Endothelial cell (in vitro differentiated cells): ENCODE data around the gene NXF2. TPM values are rescaled to one million over a fixed set of nuclear protein-coding genes. Genes with fewer than 3 reads are reported as not detected.

Experiments used
- DNase-seq: peaks from one replicate; pipeline ENCODE4 v3.0.0; 2021; ENCODE audit warnings: low spot score
- H3K27ac Mint-ChIP-seq: one replicate; pipeline ENCODE4 v1.8.0; 2021; ENCODE audit warnings: mixed read lengths, inconsistent platforms; ENCODE audit not compliant: unreplicated experiment
- H3K27me3 Mint-ChIP-seq: one replicate; pipeline ENCODE4 v1.8.0; 2021; ENCODE audit warnings: mild to moderate bottlenecking, moderate library complexity, mixed read lengths, inconsistent platforms; ENCODE audit not compliant: unreplicated experiment
- H3K36me3 Mint-ChIP-seq: one replicate; pipeline ENCODE4 v1.8.0; 2021; ENCODE audit warnings: mild to moderate bottlenecking, low read depth, mixed read lengths, inconsistent platforms; ENCODE audit not compliant: unreplicated experiment
- H3K4me1 Mint-ChIP-seq: one replicate; pipeline ENCODE4 v1.8.0; 2021; ENCODE audit warnings: mild to moderate bottlenecking, mixed read lengths, inconsistent platforms; ENCODE audit not compliant: unreplicated experiment
- H3K4me3 Mint-ChIP-seq: one replicate; pipeline ENCODE4 v1.8.0; 2021; ENCODE audit warnings: mild to moderate bottlenecking, mixed read lengths, inconsistent platforms; ENCODE audit not compliant: unreplicated experiment
- H3K9me3 Mint-ChIP-seq: one replicate; pipeline ENCODE4 v1.8.0; 2021; ENCODE audit warnings: mixed read lengths, inconsistent platforms; ENCODE audit not compliant: unreplicated experiment
- total RNA-seq: library from RNA; stranded (reverse); fragmentation: NEBNext Ultra II Directional; extraction: Animal tissue kit (Norgen Biotek cat#: 25700); gene quantifications from one replicate; pipeline ENCODE4 v1.2.1, GENCODE V29; 2021; ENCODE audit not compliant: unreplicated experiment
- TF ChIP-seq, protein P1 (sequence below): fragments of 200-600 bp; sonication (generic); IDR thresholded peaks from one replicate; pipeline ENCODE4 v1.5.0; 2021; ENCODE audit warnings: antibody characterized with exemption; ENCODE audit not compliant: unreplicated experiment

Gene NXF2
- total RNA-seq, 1 donor from 2014 or later: 0.67 TPM

DNA sequence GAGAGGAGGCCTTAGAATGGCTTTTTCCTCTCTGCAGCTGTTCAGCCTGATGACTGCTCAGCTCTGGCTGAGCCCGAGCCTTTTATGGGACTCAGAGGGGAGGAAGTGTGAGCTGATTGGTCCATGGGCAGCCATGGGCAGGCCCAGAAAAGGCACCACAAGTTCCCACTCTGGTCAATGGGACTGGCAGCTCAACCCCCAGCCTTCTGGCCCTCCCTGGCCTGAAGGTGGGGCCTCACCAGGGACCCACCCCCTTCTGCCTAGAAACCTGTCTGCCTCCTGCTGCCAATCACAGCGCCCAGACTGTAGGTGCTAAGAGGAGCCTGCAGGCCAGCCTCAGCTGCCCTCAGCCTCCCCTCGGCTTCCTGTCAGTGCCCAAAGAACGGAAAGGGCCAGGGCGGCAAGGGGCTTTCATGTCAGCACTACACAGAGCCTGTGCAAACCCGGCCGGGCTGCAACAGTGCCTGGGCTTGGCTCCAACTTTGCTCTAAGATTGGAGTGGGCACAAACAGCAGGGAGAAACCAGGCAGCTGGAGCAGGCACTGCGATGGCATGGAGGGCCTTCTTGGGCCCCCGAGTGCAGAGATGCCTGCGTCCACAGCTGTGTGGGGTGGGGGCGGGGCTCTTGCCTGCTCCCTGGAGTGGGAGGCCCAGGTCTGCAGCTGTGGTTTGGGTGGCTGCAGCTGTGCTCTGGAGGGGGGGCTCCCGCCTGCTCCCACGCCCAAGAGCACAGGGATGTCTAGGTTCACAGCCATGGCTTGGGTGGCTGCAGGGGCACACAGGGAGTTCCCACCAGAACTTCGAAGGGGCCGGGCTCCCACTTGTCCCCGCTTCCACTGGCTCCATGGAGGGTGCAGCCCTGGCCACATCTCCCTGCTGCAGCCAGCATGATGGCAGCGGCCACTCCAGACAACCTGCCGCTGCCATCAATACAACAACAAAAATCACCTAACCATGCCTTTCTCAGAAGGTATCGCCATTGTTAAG, 92.6 kb downstream of the NXF2 start:
- TF ChIP-seq, protein P1, sequence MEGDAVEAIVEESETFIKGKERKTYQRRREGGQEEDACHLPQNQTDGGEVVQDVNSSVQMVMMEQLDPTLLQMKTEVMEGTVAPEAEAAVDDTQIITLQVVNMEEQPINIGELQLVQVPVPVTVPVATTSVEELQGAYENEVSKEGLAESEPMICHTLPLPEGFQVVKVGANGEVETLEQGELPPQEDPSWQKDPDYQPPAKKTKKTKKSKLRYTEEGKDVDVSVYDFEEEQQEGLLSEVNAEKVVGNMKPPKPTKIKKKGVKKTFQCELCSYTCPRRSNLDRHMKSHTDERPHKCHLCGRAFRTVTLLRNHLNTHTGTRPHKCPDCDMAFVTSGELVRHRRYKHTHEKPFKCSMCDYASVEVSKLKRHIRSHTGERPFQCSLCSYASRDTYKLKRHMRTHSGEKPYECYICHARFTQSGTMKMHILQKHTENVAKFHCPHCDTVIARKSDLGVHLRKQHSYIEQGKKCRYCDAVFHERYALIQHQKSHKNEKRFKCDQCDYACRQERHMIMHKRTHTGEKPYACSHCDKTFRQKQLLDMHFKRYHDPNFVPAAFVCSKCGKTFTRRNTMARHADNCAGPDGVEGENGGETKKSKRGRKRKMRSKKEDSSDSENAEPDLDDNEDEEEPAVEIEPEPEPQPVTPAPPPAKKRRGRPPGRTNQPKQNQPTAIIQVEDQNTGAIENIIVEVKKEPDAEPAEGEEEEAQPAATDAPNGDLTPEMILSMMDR: no peak
- Mint-ChIP-seq H3K36me3 (no peaks in the 10 kb centered on the region), H3K4me1 (peaks cover 3% of the 10 kb centered on the region), H3K4me3 (no peak overlapping the region), H3K9me3 (no peaks in the 10 kb centered on the region), H3K27me3 (no peaks in the 10 kb centered on the region), H3K27ac (no peak overlapping the region)
- no peak for DNase-seq

DNA sequence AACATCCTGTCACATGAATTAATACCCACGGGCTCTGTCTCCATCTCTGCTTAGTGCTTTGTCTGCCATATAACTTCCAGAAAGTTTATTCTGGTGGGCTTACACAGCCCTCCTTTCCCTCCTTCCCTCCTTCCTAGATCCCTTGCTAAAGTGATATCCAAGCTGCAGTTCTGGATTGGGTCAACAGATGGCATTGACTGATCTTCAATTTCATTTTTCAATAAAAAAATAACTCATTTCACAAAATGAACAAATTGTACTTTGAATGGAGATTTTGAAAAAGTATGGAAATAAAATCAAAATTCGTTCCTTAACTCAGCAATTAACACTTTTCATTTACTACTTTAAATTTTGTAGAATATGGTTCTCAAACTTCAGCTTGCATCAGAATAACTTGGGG, 94.9 kb downstream of the NXF2 start:
- H3K9me3 Mint-ChIP-seq: no peaks in the 10 kb centered on the region
- H3K36me3 Mint-ChIP-seq: no peaks in the 10 kb centered on the region
- H3K27me3 Mint-ChIP-seq: no peaks in the 10 kb centered on the region
- H3K4me1 Mint-ChIP-seq: peaks cover 3% of the 10 kb centered on the region
- TF ChIP-seq, protein P1: peak; percentile 21
- no peak overlapping the region for H3K4me3 Mint-ChIP-seq
- H3K27ac Mint-ChIP-seq: no peak overlapping the region
- no peak for DNase-seq

DNA sequence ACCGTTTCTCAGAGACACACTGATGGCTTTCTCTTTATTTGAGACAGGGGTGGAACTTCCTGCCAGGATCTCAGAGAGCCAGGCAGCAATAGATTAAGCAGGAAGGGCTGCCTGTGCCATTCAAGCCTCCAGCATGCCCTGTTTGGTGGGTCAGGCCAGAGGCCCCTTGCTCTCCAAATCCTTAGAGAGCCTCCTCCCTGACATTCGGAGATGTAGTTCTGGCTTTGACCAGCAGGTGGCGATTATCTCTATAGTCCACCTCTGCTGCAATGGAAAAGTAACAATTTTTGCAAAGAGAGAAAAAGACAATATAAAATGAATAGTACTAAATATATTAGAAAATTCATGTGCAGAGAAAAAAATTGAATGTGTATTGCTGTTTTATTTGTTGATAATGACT, 98.9 kb downstream of the NXF2 start:
- Mint-ChIP-seq H3K36me3 (no peaks in the 10 kb centered on the region), H3K27ac (no peak overlapping the region), H3K9me3 (no peaks in the 10 kb centered on the region), H3K4me1 (peaks cover 3% of the 10 kb centered on the region), H3K4me3 (no peak overlapping the region), H3K27me3 (no peaks in the 10 kb centered on the region)
- TF ChIP-seq, protein P1: peak; percentile 85
- DNase-seq: peak; percentile 69

Other genes with a start within 250 kb of the NXF2 start
- gene TCEAL2, start 121.5 kb upstream of the NXF2 start, total RNA-seq: 11.1 TPM
- gene TCEAL6, start 104.7 kb upstream of the NXF2 start, total RNA-seq: not detected
- gene BEX5, start 91.2 kb upstream of the NXF2 start, total RNA-seq: 45.4 TPM
- not detected for gene TCP11X1, start 31.9 kb upstream of the NXF2 start, total RNA-seq
- 1.5 TPM for gene NXF2B, start 192.8 kb downstream of the NXF2 start, total RNA-seq
- gene TCP11X2, start 224.6 kb downstream of the NXF2 start, total RNA-seq: 2.0 TPM